Fibroblast of lung (primary cell): Measurements from ENCODE around the gene CHODL. TPM values are rescaled to one million over a fixed set of nuclear protein-coding genes. Genes with fewer than 3 reads are reported as not detected.

Experiments
- DNase-seq, 2 donors: peaks; one replicate each; pipeline versions ENCODE4 v3.0.0 to v3.0.0-alpha.2; 2010; ENCODE audit warnings: low read depth in 2 of 2
- H2AFZ ChIP-seq: 2 replicates; pipeline ENCODE4 v1.5.1; 2012; ENCODE audit warnings: low read length, control low read depth, inconsistent platforms
- H3K27ac ChIP-seq: 2 replicates; pipeline ENCODE4 v1.5.1; 2011; ENCODE audit warnings: low read length, control low read depth; ENCODE audit not compliant: insufficient read depth
- H3K27me3 ChIP-seq: 2 replicates; pipeline ENCODE4 v1.5.1; 2011; ENCODE audit warnings: mild to moderate bottlenecking, low read length; ENCODE audit not compliant: control insufficient read depth, insufficient read depth
- H3K36me3 ChIP-seq: 2 replicates; pipeline ENCODE4 v1.5.1; 2011; ENCODE audit warnings: low read length; ENCODE audit not compliant: control insufficient read depth, insufficient read depth
- H3K4me1 ChIP-seq: 2 replicates; pipeline ENCODE4 v1.5.1; 2011; ENCODE audit warnings: low read length; ENCODE audit not compliant: control insufficient read depth, insufficient read depth; ENCODE audit errors: extremely low read depth
- H3K4me2 ChIP-seq: 2 replicates; pipeline ENCODE4 v1.5.1; 2011; ENCODE audit warnings: low read length, control low read depth; ENCODE audit not compliant: insufficient read depth; ENCODE audit errors: extremely low read depth
- H3K4me3 ChIP-seq, 4 experiments: fragments of 200-600 bp in 1 of 4; sonication (generic) in 1 of 4; replicated peaks in 1 of 4; 2 replicates each; pipeline ENCODE4 v1.5.1; 2011 to 2016; ENCODE audit warnings: low read length in 4 of 4, low read depth in 3 of 4, mild to moderate bottlenecking in 3 of 4, control low read depth in 2 of 4, inconsistent platforms in 1 of 4, mixed read lengths in 1 of 4; ENCODE audit not compliant: insufficient read depth in 1 of 4; ENCODE audit errors: control extremely low read depth in 1 of 4
- H3K79me2 ChIP-seq: 2 replicates; pipeline ENCODE4 v1.5.1; 2012; ENCODE audit warnings: mild to moderate bottlenecking, low read length, inconsistent platforms; ENCODE audit not compliant: control insufficient read depth, insufficient read depth
- H3K9ac ChIP-seq: 2 replicates; pipeline ENCODE4 v1.5.1; 2011; ENCODE audit warnings: mild to moderate bottlenecking, low read length, control low read depth; ENCODE audit not compliant: insufficient read depth
- H3K9me3 ChIP-seq: 2 replicates; pipeline ENCODE4 v1.5.1; 2012; ENCODE audit warnings: low read depth, low read length; ENCODE audit not compliant: control insufficient read depth, insufficient read depth
- H4K20me1 ChIP-seq: 2 replicates; pipeline ENCODE4 v1.5.1; 2011; ENCODE audit warnings: low read length; ENCODE audit not compliant: control insufficient read depth, insufficient read depth; ENCODE audit errors: extremely low read depth
- EZH2 ChIP-seq: IDR thresholded peaks from 2 replicates; pipeline ENCODE4 v1.5.1; 2012; ENCODE audit warnings: low read length, control low read depth, mild to moderate bottlenecking; ENCODE audit errors: missing control alignments
- polyA plus RNA-seq, 2 donors: library from polyadenylated mRNA; depleted of rRNA in 1 of 2; stranded (reverse) in 1 of 2; unstranded in 1 of 2; fragments of >200 nt; gene quantifications; 2 replicates each; pipeline ENCODE4 v1.2.1, GENCODE V29; 2011 to 2012; ENCODE audit warnings: missing spikeins in 1 of 2
- total RNA-seq: library from RNA; depleted of rRNA; stranded (reverse); fragments of >200 nt; gene quantifications from 2 replicates; pipeline ENCODE4 v1.2.1, GENCODE V29; 2014
- TF ChIP-seq, protein P1 (sequence below), 2 donors: IDR thresholded peaks in 1 of 2; conservative IDR thresholded peaks in 1 of 2; 1 replicate in 1 of 2; 2 replicates in 1 of 2; pipeline ENCODE4 v1.5.1; 2011 to 2012; ENCODE audit warnings: low read length in 2 of 2, control low read depth in 1 of 2, inconsistent platforms in 1 of 2, low read depth in 1 of 2, mild to moderate bottlenecking in 1 of 2

The CHODL gene
- total and polyA plus RNA-seq, 2 donors (not counting 1 experiment from before 2014, with no cell fraction given): 0.05 to 0.17 TPM

DNA sequence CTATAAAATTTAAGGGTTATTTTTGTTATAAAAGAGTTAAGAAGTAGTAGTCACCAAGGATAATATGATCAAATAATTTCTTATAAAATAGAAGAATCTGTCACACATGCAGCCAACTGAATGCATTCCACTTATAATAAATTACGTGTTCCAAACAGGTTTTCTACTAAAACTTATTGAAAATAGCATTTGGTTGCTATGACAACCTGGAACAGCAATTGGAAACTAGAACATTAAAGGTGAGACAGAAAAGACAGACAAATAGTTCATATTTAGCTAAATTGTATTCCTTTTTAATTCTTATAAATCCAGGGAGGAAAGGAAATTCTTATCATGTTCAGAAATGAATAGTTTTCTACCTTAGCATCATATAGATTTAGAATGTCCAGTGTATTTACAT is 9.1 kb upstream of the CHODL start:
- Histone ChIP-seq H3K4me2 (no peak overlapping the region), H4K20me1 (no peaks in the 10 kb centered on the region), H3K9ac (no peak overlapping the region), H3K4me1 (no peaks in the 10 kb centered on the region), H3K9me3 (no peaks in the 10 kb centered on the region), H3K27me3 (no peaks in the 10 kb centered on the region), H2AFZ (no peak overlapping the region), H3K36me3 (no peaks in the 10 kb centered on the region), H3K79me2 (no peaks in the 10 kb centered on the region), H3K4me3 (no peak overlapping the region), H3K27ac (no peak overlapping the region)
- DNase-seq: no peak
- no peak for TF ChIP-seq EZH2
- TF ChIP-seq, protein P1, sequence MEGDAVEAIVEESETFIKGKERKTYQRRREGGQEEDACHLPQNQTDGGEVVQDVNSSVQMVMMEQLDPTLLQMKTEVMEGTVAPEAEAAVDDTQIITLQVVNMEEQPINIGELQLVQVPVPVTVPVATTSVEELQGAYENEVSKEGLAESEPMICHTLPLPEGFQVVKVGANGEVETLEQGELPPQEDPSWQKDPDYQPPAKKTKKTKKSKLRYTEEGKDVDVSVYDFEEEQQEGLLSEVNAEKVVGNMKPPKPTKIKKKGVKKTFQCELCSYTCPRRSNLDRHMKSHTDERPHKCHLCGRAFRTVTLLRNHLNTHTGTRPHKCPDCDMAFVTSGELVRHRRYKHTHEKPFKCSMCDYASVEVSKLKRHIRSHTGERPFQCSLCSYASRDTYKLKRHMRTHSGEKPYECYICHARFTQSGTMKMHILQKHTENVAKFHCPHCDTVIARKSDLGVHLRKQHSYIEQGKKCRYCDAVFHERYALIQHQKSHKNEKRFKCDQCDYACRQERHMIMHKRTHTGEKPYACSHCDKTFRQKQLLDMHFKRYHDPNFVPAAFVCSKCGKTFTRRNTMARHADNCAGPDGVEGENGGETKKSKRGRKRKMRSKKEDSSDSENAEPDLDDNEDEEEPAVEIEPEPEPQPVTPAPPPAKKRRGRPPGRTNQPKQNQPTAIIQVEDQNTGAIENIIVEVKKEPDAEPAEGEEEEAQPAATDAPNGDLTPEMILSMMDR (conservative IDR thresholded peaks at IDR 0.05 in 1 of 2, IDR thresholded peaks at IDR 0.05 in 1 of 2; ENCODE audit: low read depth in 1 of 2, low read length in 2 of 2): no peak

DNA sequence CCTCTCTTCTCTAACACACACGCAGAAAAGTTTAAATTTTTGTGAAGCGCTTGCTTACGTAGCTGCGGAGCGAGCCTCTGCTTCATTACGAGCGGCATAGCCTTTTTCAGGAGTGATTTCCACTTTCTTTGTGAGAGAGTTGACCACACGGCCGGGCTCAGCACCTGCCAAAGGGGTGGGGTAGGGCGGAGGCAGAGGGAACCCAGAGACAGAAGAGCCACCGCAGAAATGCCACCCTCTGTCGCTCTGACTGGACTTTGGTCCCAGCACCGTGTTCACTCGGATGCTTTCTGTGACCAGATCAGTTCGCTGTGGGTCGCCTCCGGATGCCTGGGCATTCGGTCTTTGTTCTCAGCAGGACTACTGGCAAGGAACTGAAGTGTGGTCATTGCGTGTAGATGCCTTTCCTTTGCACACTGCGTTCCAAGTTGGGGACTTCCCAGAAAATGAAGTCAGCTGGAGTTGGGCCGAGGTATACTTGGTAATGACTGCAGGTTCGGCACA is 883 bp downstream of the CHODL start:
- no peaks in the 10 kb centered on the region for H4K20me1 ChIP-seq
- peak overlapping the region in 1 of 4 experiments; percentile 21 for H3K4me3 ChIP-seq
- no peaks in the 10 kb centered on the region for H3K4me1 ChIP-seq
- no peak overlapping the region for H3K4me2 ChIP-seq
- no peak overlapping the region for H3K9ac ChIP-seq
- no peaks in the 10 kb centered on the region for H3K27me3 ChIP-seq
- H3K27ac ChIP-seq: no peak overlapping the region
- H2AFZ ChIP-seq: no peak overlapping the region
- no peaks in the 10 kb centered on the region for H3K9me3 ChIP-seq
- no peaks in the 10 kb centered on the region for H3K36me3 ChIP-seq
- H3K79me2 ChIP-seq: no peaks in the 10 kb centered on the region
- TF ChIP-seq, protein P1 (conservative IDR thresholded peaks at IDR 0.05 in 1 of 2, IDR thresholded peaks at IDR 0.05 in 1 of 2; ENCODE audit: low read depth in 1 of 2, low read length in 2 of 2): no peak
- no peak for TF ChIP-seq EZH2
- peak in 1 of 2 donors; percentile 0 for DNase-seq

DNA sequence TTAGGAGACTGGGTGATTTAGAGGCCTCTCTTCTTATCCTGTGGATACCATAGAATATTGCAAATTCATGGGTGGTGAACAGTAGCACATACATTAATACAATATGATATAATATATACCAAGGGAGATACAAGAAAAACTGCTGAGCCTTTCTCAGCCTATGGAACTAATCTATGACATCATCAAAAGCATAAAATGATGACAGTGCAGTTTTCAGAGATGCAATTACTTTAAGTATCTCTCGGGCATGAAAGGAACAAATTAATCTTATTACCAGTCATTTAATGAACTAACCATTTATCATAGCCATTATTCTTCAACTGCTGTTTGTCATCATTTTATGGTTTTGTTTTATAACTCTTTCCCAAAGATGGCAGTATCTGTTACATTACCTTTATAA is 3.5 kb downstream of the CHODL start:
- Histone ChIP-seq H3K4me2 (no peak overlapping the region), H3K9me3 (no peaks in the 10 kb centered on the region), H3K36me3 (no peaks in the 10 kb centered on the region), H3K79me2 (no peaks in the 10 kb centered on the region), H3K9ac (no peak overlapping the region), H3K4me1 (no peaks in the 10 kb centered on the region), H3K27ac (no peak overlapping the region), H2AFZ (no peak overlapping the region), H3K27me3 (no peaks in the 10 kb centered on the region), H3K4me3 (no peak overlapping the region), H4K20me1 (no peaks in the 10 kb centered on the region)
- TF ChIP-seq EZH2: no peak
- TF ChIP-seq, protein P1 (conservative IDR thresholded peaks at IDR 0.05 in 1 of 2, IDR thresholded peaks at IDR 0.05 in 1 of 2; ENCODE audit: low read depth in 1 of 2, low read length in 2 of 2): no peak
- DNase-seq: no peak
